GM18517 (cell line): ENCODE results near the gene DNAJC28.
"Not testable (repeated sequence)": the region's sequence is repeated elsewhere in the genome, so short reads cannot be mapped to it uniquely, and the experiment has no call there.

Experiments used
- ATAC-seq: cut with Tn5 transposase; IDR thresholded peaks from one replicate; pipeline ENCODE4 v1.9.1; 2021; ENCODE audit warnings: mild to moderate bottlenecking, moderate library complexity; ENCODE audit not compliant: unreplicated experiment

Gene DNAJC28, protein sequence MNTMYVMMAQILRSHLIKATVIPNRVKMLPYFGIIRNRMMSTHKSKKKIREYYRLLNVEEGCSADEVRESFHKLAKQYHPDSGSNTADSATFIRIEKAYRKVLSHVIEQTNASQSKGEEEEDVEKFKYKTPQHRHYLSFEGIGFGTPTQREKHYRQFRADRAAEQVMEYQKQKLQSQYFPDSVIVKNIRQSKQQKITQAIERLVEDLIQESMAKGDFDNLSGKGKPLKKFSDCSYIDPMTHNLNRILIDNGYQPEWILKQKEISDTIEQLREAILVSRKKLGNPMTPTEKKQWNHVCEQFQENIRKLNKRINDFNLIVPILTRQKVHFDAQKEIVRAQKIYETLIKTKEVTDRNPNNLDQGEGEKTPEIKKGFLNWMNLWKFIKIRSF

DNA sequence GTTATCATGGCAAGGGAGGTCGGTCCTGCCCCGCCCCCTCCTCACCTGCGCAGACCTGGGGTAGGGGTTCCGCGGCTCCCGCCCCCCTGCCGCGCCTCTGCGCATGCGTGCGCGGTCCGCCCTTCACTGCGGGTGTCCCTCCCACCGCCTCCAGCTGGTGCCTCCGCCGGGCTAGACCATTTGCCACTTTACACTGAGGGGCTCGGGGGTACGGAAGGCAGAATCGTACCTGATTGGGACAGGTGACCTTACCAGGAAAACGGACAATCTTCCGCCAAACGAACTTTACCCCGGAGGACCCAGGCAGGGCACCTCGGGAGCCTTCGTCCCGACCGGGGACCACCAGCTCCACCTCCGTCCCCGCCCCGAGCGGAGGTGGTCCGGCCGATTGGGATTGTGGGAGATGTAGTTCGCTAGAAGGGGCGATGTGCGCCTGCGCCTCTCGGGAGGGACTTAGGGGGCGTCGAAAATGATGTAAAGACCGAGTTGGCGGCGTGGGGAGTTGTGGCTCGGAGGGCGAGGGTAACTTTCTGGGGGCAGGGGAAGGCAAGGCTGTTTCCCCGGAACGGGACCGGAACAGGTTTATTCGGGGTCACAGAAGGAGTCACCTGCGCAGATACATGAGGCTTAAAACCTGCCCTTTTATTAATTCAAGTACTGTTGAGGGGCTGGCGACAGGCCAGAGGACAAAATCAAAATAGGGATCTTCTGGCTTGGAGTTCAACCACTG lies at the start of gene DNAJC28:
DNAJC28 (minus strand) TSS at position 344 of the 730 bp plus-strand sequence. CDS start 2,323 bp downstream, outside the sequence.
- peak; percentile 95 for ATAC-seq

DNA sequence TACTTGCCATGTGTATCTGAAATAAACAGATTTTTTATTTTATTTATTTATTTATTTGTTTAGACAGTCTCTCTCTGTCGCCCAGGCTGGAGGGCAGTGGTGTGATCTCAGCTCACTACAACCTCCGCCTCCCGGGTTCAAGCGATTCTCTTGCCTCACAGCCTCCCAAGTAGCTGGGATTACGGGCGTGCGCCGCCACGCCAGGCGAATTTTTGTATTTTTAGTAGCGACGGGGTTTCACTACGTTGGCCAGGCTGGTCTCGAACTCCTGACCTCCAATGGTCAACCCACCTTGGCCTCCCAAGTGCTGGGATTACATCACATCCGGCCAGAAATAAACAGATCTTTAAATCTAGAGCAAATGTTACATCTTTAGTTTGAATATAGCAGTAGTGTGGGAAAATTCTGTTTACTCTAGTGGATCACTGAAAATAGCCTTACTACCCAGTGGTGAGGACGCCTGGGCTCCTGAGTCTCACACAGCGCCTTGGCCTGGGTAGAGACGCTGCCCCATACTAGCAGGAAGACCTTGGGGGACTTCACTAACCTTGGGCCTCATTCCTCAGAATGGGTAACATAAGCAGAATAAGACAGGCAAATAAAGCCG lies 49.7 kb upstream of the DNAJC28 start:
- no peak for ATAC-seq

DNA sequence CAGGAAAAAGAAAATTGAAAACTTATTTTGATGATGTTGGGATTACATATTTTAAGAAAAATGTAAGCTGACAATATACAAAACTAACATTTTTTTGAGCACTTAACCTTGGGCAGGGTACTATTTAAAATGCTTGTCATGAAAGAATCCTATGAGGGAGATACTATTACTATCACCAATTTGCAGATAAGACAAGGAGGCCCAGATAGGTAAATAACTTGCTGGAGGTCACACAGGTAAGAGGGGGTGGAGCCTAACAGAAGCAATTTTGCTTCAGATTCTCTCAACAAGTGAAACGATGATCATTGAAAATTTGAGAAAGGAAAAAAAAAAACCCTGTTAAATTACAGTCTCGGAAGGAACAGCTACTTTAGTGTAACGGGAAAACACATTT lies 49.2 kb upstream of the DNAJC28 start:
- no peak for ATAC-seq

- no peak for ATAC-seq
These were observed 48.1 kb upstream of the DNAJC28 start for GRCh38 chr21:33539616-33540015.

GRCh38 chr21:33537212-33537611 lies 45.7 kb upstream of the DNAJC28 start:
- ATAC-seq, result no peak

GRCh38 chr21:33531007-33531406 lies 39.5 kb upstream of the DNAJC28 start:
- no peak for ATAC-seq

DNA sequence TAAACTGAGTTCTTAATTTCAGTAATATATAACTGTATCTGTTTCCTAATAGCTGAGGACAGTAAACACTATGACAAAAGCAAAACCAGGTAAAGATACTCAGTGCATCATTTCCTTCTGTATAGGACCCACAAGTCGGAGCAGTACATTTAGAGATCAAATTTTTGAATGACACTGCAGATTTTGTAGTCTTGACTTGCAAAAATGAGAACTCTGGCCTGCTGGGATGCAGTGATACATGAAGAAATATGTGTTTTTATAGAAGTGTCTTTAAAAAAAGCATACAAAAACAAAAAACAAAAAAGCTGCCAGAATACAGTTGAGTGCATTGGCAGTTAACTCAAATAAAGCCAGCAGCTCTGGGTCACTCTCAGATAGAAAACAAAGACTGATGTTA lies 31.4 kb upstream of the DNAJC28 start:
- ATAC-seq, result no peak

DNA sequence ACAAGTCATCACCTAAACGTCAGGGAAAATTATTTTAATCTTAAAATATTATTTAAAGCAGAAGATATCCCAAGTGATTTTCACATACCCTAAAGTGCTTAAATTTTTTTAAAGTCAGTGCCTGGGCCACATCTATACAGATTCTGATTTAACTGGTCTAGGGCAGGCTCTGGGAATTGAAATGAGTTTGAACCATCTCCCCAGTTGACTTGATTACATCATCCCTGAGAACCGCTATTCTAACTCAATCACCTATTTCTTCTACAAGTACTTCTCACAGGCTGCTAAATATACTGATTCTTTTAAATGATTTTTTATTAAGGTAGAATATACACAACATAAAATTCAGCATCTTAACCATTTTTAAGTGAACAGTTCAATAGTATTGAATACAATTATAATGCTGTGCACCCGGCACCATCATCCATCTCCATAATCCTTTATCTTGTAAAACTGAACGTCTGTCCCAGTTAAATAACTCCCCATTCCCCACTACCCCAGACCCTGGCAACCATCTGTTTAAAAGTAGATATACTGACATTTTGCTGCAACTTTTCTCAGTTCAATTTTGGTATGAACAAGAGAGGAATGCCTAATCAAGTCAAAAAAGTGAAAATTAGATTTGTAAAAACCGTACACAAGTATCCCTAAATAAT lies 30.9 kb upstream of the DNAJC28 start:
- no peak for ATAC-seq

DNA sequence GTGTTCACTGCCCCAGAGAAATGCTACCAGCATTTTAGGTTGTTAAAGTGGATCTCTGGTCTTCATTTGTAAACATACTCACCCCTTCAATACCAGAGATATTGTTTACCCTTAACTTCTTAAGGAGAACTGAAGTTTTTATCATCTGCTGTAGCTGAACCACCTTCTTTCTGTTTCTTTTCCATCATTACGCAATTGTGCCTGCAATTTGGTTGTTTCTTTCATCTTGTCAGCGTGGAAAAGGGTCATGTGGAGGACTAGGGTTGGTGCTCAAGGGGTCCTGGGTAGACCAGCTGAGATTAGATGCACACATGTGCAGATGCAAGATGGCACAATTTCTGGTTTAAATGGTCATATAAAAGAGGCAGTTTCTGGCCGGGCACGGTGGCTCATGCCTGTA lies 27.4 kb upstream of the DNAJC28 start:
- ATAC-seq, result no peak

GRCh38 chr21:33514229-33514628 lies 22.7 kb upstream of the DNAJC28 start:
- no peak for ATAC-seq

GRCh38 chr21:33512481-33512880 lies 21.0 kb upstream of the DNAJC28 start:
- no peak for ATAC-seq

- ATAC-seq, result no peak
These were observed 20.1 kb upstream of the DNAJC28 start for GRCh38 chr21:33511639-33512038.

DNA sequence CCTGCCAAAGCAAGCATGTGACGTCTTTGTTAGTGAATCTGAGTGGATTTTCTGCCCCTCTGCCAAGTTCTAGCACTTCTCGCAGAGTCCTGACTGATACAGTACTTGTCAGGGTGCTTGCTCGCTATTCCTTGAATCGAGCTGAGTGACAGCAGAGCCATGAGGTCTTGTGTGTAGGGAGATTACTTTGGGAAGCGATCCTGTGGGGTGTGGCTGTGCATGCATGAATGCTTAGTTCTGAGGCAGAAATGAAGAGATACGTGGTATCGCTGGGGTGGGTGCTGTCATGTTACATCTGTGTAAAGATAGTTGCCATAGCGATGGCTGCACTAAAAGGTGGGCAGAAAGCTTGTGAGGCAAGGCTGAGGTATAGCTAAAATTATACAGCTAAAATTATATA lies 19.3 kb upstream of the DNAJC28 start:
- no peak for ATAC-seq

DNA sequence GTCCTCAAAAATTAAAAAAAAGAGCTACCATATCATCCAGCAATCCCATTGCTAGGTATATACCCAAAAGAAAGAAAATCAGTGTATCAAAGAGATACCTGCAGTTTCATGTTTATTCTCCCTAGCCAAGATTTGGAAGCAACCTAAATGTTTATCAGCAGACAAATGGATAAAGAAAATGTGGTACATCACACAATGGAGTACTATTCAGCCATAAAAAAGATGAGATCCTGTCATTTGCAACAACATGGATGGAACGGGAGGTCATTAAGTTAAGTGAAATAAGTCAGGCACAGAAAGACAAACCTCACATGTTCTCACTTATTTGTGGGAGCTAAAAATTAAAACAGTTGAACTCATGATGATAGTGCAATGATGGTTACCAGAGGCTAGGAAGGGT lies 15.5 kb upstream of the DNAJC28 start:
- not testable (repeated sequence) for ATAC-seq

DNA sequence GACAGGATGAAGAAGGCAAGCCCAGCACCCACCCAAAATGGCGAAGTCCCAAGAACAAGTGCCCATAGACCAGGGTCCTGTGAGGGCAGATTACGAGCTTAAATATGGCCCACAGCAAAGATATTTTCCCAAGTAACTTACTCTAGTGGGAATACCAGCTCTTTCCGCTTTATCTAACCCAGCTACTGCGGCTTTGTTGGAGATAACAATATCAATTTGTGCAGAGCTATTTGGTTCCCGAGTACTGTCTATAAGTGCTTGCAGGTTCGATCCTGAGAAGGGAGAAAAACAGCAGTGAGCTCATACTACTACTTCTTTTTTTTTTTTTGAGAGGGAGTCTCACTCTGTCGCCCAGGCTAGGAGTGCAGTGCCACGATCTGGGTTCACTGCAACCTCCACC lies 14.3 kb upstream of the DNAJC28 start:
- no peak for ATAC-seq

- no peak for ATAC-seq
These were observed 4.8 kb upstream of the DNAJC28 start for GRCh38 chr21:33496345-33496744.

- ATAC-seq, result no peak
These were observed 4.2 kb upstream of the DNAJC28 start for GRCh38 chr21:33495743-33496142.

DNA sequence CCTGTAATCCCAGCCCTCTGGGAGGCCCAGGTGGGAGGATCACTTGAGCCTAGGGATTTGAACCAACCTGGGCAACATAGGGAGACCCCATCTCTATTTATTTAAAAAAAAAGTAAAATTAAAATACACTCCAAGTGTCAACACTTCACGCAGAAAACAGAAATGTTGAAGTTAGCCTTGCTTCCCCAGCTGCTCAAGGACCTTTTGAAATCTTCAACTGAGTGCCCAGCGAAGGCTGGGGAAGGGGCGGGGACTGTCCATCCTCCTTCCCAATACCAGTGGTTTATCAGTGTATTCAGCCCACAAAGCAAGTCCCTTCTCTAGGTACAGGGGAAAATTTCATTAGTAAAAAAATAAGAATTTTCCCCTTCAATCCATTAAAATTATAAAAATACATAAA lies 2.2 kb upstream of the DNAJC28 start:
- no peak for ATAC-seq

GRCh38 chr21:33492571-33492970 lies 1.1 kb upstream of the DNAJC28 start:
- ATAC-seq, result no peak

DNA sequence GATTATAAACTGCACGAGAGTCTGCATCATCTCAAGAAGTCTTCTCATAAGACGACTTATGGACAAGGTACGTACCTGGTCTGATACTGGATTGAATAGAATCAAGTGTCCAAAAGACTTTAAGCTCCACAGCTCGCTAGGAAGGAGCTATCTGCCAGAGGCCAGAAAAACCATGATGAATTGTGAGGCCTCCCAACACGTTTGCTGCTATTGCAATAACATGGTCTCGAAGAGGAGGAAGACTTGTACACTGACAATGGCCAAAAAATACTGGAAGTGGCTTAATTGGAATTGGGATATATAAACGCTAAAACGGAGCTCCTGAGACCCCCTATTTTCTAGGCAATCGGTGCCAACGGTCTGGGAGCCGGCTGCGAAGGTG lies 534 bp downstream of the DNAJC28 start:
- ATAC-seq, result no peak

- no peak for ATAC-seq
These were observed 2.6 kb downstream of the DNAJC28 start for GRCh38 chr21:33488936-33489335.
